Left renal cortex interstitium (tissue), 4 donors: ENCODE results near the gene MAGEF1. TPM values are rescaled to one million over a fixed set of nuclear protein-coding genes. Genes with fewer than 3 reads are reported as not detected.

ENCODE experiments used
- DNase-seq, 4 donors: peaks; one replicate each; pipeline ENCODE4 v3.0.0-alpha.2; 2013; ENCODE audit warnings: low read depth in 4 of 4, low spot score in 2 of 4, missing footprints in 1 of 4
- polyA plus RNA-seq, 4 donors: library from polyadenylated mRNA; unstranded; fragments of 120-200 nt; gene quantifications; one replicate each; pipeline ENCODE4 v1.2.1, GENCODE V29; 2013; ENCODE audit not compliant: insufficient read length in 4 of 4

Gene MAGEF1
- polyA plus RNA-seq, 4 donors = 91.5 to 113 (median 92.2) TPM

DNA sequence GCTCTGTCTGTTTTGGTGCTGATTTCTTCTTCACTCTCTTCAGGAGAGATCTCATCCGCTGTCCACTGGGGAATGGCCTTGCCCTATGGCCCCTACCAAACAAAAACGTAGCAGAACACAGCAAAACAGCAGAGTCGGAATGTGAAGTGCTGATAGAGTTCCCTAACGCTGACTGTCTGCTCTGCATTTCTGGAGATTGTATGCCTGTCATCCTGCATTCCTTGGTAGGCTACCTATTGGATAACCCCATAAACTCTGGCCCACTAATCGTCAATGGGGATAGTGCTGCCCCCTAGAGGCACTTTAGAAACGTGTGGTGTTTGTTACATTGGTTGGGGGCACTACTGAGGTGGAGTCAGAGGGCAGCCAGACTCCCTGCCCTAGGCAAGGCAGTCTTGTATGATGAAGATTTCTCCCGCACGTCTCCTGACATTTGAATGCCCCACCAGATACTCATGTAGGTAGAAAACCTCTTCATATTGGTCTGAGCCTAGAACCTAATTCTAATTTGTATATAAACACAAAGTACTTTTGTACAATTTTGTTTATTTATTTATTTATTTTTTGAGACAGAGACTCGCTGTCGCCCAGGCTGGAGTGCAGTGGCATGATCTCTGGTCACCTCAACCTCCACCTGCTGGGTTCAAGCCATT, 15.6 kb upstream of the MAGEF1 start:
- DNase-seq = peak in 3 of 4 donors; percentile 56 to 80 (median 61)

DNA sequence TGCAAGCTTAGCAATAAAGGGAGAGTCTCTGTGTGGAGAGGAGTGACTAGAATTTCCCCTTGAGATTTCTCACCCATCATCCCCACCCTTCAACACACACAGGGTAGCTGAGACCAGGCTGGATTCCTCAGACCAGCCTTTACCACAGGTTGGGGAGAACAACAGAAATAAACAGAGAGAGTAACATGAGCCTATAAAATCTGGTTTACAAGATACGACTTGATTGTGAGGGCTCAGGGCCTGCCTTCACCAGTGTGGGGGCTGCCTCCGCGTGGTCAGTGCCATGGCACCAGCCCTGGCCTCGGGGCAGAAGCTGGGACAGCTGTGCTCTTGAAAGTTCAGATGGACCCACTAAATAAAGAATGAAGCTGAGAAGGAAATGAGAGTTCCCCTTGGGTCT, 14.6 kb upstream of the MAGEF1 start:
- no peak for DNase-seq

DNA sequence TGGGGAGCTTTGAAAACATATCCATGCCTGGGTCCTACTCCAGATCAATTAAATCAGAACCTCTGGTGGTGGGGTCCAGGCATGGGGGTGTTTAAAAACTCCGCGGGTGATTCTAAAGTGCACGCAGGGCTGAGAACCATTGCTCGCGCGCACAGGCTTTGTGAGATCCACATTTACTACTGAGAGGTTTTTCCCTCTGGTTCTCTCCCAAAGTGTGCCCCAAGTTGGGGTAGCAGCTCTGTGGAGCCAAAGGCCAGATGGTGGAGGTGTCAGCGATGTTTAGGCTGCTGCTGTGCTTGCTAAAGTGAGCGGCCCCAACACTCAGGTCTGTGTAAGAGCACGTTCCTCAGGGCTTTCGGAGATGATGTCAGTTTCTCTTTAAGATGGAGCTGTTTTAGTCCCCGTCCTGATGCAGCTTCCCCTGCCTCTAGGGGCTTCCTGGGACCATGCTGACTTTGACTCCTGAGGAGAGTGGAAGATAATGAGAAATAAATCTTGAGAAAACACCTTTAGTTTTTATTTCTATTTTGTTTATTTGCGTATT, 13.4 kb upstream of the MAGEF1 start:
- DNase-seq = no peak

DNA sequence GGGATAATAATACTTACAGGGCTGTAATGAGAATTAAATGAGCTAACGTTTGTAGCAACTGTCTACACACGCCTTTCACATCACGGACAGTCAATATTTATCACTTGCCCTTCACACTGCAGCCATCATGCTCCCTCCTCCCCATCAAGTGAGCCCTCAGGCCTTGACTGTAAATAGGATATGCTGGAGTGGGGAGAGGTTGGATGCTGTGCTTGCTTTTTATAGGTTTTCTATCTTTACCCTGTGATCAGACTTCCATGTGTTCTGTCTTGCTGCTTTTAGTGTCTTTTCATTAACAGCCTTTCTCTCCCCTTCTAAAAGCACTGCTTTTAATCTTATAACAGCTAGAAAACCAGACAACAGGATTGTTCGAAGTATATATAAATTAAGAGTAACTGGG, 12.8 kb upstream of the MAGEF1 start:
- DNase-seq = no peak

DNA sequence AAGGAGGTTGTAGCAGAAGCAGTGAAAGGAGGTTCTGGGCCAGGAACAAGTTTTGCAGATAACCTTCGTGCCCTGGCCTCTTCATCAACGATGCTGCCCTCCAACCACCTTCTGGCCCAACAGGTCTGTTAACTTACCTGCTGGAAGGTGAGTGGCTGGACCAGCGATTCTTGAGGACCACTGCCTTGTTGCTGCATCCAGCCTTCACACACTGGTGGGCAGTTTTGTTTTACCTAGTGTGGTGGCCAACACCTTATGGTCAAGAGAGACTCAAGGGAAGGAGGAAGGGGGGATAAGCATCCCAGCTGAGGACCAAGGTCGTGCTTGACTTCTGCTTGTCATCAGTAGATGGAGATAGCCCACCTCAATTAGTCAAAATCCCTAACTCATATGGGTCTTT, 7.8 kb upstream of the MAGEF1 start:
- DNase-seq = no peak

DNA sequence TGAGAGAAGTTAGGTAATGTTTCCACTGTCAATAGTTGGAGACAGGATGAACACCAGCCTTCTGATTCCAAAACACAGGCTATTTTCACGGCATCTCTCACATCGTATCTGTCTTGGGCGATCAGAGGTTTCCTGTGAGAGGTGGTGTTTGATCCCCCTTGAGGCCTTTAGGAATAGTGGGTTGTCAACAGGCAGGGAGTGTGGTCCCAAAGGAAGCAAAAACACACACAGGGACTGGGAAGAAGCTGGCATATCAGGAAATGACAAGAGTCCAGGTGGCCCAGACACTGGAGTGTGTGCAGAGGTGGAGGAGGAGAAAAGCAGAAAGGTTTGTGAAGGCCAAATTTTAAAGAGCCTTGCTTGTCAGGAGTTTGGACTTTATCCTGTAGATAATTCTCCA, 6.6 kb upstream of the MAGEF1 start:
- DNase-seq = no peak

DNA sequence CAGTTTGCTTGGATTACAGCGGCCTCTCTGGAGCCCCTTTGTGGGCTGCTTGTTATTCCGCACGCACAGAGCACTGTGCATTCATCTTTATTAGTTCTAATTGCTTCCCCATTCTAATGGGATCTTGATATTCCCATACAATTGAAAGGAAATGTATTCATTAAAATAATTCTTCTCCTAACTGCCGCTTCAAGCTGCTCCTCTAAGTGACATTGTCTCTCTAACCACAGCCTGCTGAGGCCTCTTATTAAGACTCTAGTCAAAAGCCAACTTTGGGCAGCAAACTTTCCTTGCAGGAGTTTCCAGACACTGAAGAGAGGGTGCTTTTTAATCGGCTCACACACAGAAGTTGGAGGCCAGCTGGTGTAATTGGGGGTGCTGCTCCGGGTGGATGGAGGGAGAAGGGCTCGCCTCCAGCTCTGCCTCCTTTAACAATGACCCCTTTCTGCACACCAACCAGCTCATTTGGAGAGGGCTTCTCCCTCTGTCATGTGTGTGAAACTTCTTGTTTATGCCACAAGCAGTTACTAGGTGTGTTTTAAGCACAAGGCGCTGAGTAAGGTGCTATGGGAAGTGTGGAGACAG, 5.6 kb upstream of the MAGEF1 start:
- peak in 1 of 4 donors; percentile 24 for DNase-seq

DNA sequence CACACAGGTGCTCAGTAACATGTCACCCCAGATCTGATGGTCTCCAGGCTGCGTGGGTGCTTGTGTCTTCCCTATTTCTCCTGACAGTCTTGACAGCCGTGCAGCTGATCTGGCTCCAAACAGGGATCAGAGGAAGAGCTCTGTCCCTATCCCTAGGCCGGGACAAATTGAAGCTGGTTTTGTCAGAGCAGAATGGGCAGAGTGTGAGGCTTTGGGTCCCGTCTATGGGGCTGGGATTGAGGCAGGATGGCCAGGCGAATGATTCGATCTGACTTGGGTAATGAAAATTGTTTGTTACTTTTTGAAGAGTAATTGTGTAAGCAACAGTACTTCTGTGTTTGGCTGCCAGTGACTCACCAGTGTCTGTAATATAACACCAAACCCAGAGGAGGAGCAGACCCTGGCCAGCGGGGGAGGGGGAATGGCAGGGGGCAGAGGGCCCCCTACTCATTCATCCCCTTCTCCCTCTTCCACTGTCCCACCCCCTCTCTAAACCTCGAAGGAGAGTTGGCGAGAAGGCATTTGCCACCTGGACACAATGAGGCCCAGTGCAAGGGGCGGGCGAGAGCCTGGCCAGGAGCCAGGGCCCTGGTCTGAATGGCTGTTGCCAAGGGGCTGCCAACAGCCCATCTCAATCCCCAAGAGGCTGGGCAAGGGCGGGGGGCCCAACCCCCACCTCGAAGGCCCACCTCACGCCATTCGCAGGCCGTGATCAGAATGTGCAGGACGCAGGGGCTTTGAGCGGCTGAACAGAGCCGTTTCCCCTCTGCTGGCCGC, 4.9 kb upstream of the MAGEF1 start:
- DNase-seq = peak in 2 of 4 donors; percentile 50 to 65

DNA sequence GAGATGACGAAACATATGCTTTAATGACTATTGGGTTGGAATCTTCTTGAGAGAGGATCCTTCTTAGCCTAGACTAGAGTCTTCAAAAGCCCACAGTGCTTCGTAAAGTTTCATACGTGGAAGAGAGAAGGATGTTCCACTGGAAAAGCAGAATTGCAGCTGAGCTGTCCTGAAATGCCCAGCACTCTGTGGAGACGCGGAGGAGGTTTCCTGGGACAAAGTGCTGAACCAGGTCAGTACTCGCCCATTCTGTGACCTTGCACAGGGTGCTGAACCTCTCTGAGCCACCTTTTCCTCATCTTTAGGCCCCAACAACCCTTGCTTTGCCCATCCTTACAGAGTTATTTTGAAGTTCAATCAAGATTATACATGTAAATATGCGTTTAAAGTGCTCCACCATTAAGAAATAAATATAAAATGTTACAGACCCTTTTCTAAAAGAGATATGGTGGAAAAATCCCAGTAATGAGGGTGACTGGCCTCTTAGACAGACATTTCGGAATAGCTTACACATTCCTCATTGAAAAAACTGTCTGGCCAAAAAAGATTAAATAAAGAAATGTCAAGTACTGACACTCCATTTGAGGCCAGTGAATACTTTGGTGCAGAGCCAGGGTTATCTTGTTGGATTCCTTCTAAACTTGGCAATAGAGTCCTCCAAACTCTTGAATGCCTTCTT, 4.2 kb upstream of the MAGEF1 start:
- no peak for DNase-seq

DNA sequence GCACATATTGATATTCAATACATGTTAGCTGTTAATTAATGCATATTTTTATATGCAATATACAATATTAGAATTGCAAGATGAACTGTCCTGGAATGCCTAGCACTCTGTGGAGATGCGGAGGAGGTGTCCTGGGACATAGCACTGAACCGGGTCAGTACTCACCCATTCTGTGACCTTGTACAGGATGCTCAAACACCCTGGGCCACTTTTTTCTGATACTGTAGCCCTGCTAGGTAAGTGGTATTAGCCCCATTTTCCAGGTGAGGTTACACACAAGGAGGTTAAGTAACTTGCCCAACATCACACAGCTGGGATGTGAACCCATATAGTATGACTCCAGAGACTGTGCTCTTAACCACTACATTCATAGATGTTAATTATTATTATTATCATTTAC, 1.7 kb upstream of the MAGEF1 start:
- no peak for DNase-seq

DNA sequence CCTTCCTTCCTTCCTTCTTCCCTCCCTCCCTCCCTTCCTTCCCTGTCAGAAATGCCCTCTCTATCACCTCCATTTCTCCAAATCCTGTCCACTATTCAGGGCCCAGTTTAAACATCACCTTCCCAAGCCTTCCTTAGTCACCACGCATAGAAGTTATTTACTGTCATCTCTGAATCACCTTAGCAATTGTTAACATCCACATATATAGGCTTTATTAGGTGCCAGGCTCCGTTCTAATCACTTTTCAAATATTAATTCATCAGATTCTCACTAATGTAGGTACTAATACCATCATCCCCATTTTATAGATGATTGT, 1.1 kb upstream of the MAGEF1 start:
- DNase-seq = no peak

DNA sequence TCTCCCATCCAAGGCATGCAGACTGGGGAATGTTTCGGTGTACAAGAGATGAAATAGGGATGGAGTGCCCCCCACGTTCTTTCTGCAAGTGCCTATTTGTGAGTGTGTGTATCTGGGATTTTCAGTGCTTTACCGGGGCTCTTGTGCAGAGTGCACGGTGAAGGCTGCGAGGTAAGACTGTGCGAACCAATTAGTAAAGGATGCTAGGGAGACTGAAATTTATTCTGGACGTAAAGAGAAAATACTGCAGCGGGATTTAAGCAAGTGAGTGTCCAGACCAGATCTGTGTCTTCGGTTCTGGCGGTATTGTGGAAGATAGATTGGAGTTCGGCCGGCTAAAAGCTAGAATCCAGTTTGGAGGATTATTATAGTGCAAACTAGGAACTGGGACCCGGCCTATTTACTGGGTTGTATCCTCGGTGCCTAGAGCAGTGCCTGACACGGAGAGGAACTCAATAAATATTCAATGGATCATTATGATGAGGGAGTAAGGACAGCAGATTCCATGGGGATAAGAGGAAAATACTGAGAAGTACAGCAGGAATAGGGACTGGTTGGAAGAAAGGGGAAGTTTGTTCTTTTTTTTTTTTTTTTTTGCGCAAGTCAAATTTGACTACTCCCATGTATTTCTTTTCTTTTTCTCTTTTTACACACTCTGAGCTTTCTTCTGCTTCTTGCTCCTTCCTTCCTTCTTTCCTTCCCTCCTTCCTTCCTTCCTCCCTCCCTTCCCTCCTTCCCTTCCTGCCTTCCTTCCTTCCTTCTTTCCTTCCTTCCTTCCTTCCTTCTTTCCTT, 580 bp upstream of the MAGEF1 start:
- no peak for DNase-seq

DNA sequence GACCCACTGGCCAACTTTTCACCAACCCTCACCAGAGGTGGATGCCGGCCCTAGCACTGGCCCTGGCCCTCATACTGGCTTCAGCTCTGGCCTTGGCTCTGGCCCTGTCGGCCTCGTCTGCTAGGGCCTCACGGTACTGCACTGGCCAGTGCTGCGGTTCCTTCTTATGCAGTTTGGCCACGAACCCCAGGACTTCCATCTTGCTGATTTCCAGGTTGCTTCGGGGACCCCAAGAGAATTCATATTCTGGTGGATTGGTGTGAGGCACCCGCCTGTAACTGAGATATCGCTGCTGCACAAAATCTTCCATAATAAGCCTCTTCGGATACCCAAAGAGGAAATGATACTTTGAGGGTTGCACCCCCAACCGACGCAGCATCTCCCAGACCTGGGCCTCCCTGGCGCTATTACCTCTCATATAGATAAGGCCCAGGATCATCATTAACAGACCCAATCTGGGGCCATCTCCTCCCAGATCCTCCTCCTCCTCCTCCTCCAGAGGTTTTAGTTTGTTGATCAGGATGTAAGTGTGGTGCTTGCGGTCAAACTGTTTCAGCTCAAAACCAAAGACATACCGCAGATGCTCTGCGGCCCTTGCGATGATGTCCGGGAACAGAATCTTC, 883 bp downstream of the MAGEF1 start:
- no peak for DNase-seq

DNA sequence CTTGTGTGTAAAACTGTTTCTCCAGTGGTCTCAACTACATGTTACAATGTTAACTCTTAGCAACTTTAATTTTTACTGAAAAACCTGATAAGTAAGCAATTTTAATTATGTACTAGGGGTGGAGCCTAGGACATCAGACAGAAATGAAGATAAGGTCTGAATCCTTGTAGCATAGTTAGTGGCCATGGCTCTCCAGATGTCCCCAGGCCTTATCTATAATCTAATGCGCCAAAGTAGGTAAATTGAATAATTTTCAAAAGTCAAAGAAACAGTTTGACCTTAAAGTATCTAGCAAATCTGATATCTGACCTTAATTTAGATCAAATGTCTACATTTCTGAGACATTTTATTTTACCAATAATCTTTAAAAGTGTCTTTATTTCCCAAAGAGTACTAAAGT, 8.2 kb downstream of the MAGEF1 start:
- no peak for DNase-seq

DNA sequence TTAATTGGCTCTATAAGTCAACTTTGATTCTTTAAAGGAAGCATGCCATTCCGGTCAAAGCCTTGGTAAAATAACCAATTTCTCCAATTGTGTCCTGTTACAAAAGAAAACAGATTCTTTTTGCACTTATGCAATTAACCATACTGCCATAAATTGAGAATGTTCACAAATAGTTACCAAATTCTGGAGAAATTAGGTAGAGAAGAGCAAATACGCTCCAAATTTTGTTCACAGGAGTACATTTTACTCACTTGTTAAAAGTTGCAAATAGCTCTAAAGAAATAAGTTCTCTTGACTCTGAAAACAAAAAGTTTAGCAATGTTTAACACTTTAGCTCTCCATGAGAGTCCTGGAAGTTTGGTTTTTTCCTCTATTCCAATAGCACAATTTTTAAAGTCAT, 11.1 kb downstream of the MAGEF1 start:
- no peak for DNase-seq

DNA sequence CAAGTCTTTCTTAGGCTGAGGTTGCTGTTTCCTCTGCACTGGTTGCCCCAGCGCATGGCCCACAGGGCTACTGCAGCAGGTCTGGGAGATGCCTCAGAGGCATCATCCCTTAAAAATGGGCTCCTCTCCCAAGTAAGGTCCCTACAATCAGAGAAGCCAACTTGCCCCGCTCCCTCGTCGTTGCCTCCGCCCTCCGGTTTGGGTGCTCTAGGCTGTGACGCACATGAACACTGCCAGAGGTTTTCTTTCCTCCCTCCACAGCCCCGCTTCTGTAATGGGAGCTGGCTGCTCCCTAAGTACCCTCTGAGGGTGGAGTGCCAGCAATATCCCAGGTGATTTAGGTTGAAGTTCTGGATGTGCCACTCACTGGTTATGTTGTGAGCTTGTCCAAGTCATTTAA, 14.0 kb downstream of the MAGEF1 start:
- DNase-seq = no peak

DNA sequence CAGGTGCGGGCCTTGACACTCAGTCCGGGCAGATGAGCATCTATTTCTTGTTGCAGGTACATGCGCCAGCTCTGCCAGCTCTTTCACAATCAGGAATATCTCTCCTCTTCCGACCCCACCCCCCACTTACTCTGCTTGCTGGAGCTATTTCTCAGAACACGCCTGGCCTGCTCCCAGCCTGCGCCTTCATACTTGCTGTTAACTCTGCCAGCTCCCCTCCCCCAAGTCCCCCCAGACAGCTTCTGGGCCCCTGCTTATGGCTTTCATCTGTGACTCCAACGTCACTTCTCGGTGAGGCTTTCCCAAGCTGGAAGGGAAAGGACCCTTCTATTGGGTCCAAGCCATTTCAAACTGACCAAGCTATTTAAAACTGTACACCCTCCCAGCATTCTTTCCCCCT, 15.2 kb downstream of the MAGEF1 start:
- DNase-seq = no peak

DNA sequence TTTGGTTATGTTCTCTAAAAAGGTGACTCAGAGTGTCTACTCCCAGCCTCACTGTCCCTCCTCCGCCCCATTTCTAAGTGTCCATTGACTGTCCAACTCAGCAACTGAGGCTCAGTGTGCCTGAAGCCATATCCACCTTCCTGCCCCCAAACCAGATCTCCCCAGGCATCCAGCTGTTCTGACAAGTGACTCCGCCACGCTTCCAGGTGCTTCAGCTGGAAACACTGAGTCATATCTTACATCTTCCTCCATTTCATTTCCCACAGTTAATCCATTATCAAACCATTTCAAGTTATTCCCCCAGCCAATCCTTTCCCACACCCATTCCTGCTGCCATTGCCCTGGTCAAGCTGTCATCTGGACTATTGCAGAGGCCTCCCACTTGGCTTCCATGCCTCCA, 17.1 kb downstream of the MAGEF1 start:
- no peak for DNase-seq

DNA sequence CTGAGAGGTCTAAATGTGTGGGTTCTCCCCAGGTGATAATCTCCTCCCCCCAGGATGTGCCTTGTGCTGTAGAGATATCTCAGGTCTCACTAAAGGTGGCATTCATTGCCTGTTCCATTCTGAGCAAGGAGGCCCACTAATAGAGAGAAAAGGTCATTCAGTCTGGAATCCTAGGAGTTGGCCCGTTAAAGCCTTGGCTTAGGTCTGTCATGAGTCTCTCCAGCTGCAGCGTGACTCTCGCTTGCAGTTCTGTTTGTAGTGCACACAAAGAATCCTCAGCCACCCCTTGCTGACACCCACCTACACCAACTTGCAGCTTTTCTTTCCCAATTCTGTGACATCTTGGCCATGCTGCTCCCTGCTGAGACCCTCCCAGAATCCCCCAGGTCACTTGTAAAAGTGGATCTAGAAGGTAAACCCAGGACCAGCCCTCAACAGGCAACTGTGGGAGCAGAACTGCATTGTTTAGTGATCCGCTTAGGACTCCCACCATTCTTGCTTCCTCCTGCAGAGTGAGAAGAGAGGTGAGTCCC, 17.7 kb downstream of the MAGEF1 start:
- no peak for DNase-seq
